Epithelial cell of alveolus of lung (primary cell): ENCODE measurements around the gene PYGL. TPM values are rescaled to one million over a fixed set of nuclear protein-coding genes. Genes with fewer than 3 reads are reported as not detected.

ENCODE experiments used
- total RNA-seq: library from RNA; depleted of rRNA; stranded (reverse); fragments of >200 nt; gene quantifications from 2 replicates; pipeline ENCODE4 v1.2.1, GENCODE V29; 2015

Gene PYGL
- 32.3 and 52.2 TPM in 2 replicates for total RNA-seq

GRCh38 chr14:50943943-50944646, at the start of gene PYGL:
TSS of gene PYGL (minus strand) at chr14:50944483. CDS start at chr14:50944403, 80 bp downstream.

GRCh38 chr14:50871914-50872732, 72.2 kb downstream of the PYGL start, which contains the start of gene ABHD12B:
TSS of gene ABHD12B (plus strand) at chr14:50872053. CDS start at chr14:50872175, 122 bp downstream.

Other genes with a start within 250 kb of the PYGL start
- 13.3 and 24.3 TPM in 2 replicates for gene NIN, start 113.3 kb downstream of the PYGL start, total RNA-seq
- not detected in 2 replicates for gene ABHD12B, start 72.4 kb downstream of the PYGL start, total RNA-seq
- gene TRIM9, start 150.6 kb upstream of the PYGL start, total RNA-seq = 0.26 and 0.40 TPM in 2 replicates